Trophoblast cell (in vitro differentiated cells and primary cell): ENCODE results near the gene DLG1.

Source experiments
- DNase-seq, 2 donors: peaks; one replicate each; pipeline ENCODE4 v3.0.0-alpha.2; 2016
- H2AFZ ChIP-seq: 2 replicates; pipeline ENCODE4 v1.6.1; 2013; ENCODE audit warnings: low read length, moderate library complexity, mild to moderate bottlenecking; ENCODE audit not compliant: insufficient read depth, poor library complexity
- H2AK5ac ChIP-seq: 2 replicates; pipeline ENCODE4 v1.6.1; 2013; ENCODE audit warnings: mild to moderate bottlenecking, low read length
- H2BK120ac ChIP-seq: 2 replicates; pipeline ENCODE4 v1.6.1; 2013; ENCODE audit warnings: low read length, mild to moderate bottlenecking, moderate library complexity; ENCODE audit not compliant: insufficient read depth, poor library complexity
- H2BK12ac ChIP-seq: 2 replicates; pipeline ENCODE4 v1.6.1; 2013; ENCODE audit warnings: mild to moderate bottlenecking, low read length, moderate library complexity
- H2BK5ac ChIP-seq: 2 replicates; pipeline ENCODE4 v1.6.1; 2013; ENCODE audit warnings: low read length, low read depth, moderate library complexity, mild to moderate bottlenecking; ENCODE audit not compliant: poor library complexity
- H3K14ac ChIP-seq: 2 replicates; pipeline ENCODE4 v1.6.1; 2013; ENCODE audit warnings: mild to moderate bottlenecking, low read length
- H3K18ac ChIP-seq: 2 replicates; pipeline ENCODE4 v1.6.1; 2013; ENCODE audit warnings: mild to moderate bottlenecking, low read length
- H3K23ac ChIP-seq: 2 replicates; pipeline ENCODE4 v1.6.1; 2013; ENCODE audit warnings: low read length
- H3K27ac ChIP-seq: 2 replicates; pipeline ENCODE4 v1.5.1; 2013; ENCODE audit warnings: low read depth, mild to moderate bottlenecking, inconsistent platforms, low read length, moderate library complexity
- H3K27me3 ChIP-seq: 2 replicates; pipeline ENCODE4 v1.6.1; 2013; ENCODE audit warnings: inconsistent platforms, mild to moderate bottlenecking, low read length, moderate library complexity; ENCODE audit not compliant: insufficient read depth
- H3K36me3 ChIP-seq, 2 experiments: 1 replicate in 1 of 2; 2 replicates in 1 of 2; pipeline ENCODE4 v1.6.1; 2013; ENCODE audit warnings: low read length in 2 of 2, mild to moderate bottlenecking in 2 of 2, moderate library complexity in 1 of 2; ENCODE audit not compliant: insufficient read depth in 2 of 2, control insufficient read depth in 1 of 2
- H3K4ac ChIP-seq: 2 replicates; pipeline ENCODE4 v1.6.1; 2013; ENCODE audit warnings: low read depth, mild to moderate bottlenecking, low read length, moderate library complexity
- H3K4me1 ChIP-seq, 2 experiments: 1 replicate in 1 of 2; 2 replicates in 1 of 2; pipeline ENCODE4 v1.6.1; 2013; ENCODE audit warnings: low read length in 2 of 2, mild to moderate bottlenecking in 2 of 2, moderate library complexity in 1 of 2; ENCODE audit not compliant: insufficient read depth in 2 of 2, control insufficient read depth in 1 of 2
- H3K4me2 ChIP-seq: 2 replicates; pipeline ENCODE4 v1.6.1; 2013; ENCODE audit warnings: inconsistent platforms, mild to moderate bottlenecking, low read length, moderate library complexity
- H3K4me3 ChIP-seq: 2 replicates; pipeline ENCODE4 v1.5.1; 2013; ENCODE audit warnings: mild to moderate bottlenecking, low read depth, low read length, inconsistent platforms
- H3K79me1 ChIP-seq: one replicate; pipeline ENCODE4 v1.6.1; 2013; ENCODE audit warnings: low read length
- H3K79me2 ChIP-seq: 2 replicates; pipeline ENCODE4 v1.6.1; 2013; ENCODE audit warnings: low read length, mild to moderate bottlenecking; ENCODE audit not compliant: control insufficient read depth, insufficient read depth, poor library complexity
- H3K9ac ChIP-seq: 2 replicates; pipeline ENCODE4 v1.6.1; 2013; ENCODE audit warnings: mild to moderate bottlenecking, low read length
- H3K9me3 ChIP-seq: 2 replicates; pipeline ENCODE4 v1.6.1; 2013; ENCODE audit warnings: low read depth, mild to moderate bottlenecking, control low read depth, inconsistent platforms, low read length; ENCODE audit not compliant: insufficient read depth
- H4K12ac ChIP-seq: 2 replicates; pipeline ENCODE4 v1.6.1; 2013; ENCODE audit warnings: low read depth, mild to moderate bottlenecking, low read length, moderate library complexity
- H4K8ac ChIP-seq: 2 replicates; pipeline ENCODE4 v1.6.1; 2013; ENCODE audit warnings: low read depth, mild to moderate bottlenecking, low read length, moderate library complexity
- H4K91ac ChIP-seq: one replicate; pipeline ENCODE4 v1.6.1; 2013; ENCODE audit warnings: low read depth, mild to moderate bottlenecking, low read length, moderate library complexity
- WGBS: extraction: QIAGEN DNeasy Blood & Tissue Kit; methylation state at CpG from one replicate; pipeline ENCODE4 v1.1.7; 2013; ENCODE audit warnings: missing lambda C conversion rate; ENCODE audit not compliant: insufficient read length, insufficient coverage; ENCODE audit errors: extremely low coverage; 5-methylcytosine and 5-hydroxymethylcytosine counted together

DLG1 gene

GRCh38 chr3:197335428-197336132 lies 37.2 kb upstream of the DLG1 start:
- no peaks in the 10 kb centered on the region for H3K36me3 ChIP-seq
- no CpG with 5 or more reads among the region's 13 CpGs for WGBS
- no peak overlapping the region for H2BK120ac ChIP-seq
- H3K4ac ChIP-seq, result no peak overlapping the region
- peak overlapping the region; percentile 13 for H2AK5ac ChIP-seq
- no peak overlapping the region for H3K23ac ChIP-seq
- no peak overlapping the region for H4K91ac ChIP-seq
- no peak overlapping the region for H3K9ac ChIP-seq
- no peak overlapping the region for H2BK12ac ChIP-seq
- no peak overlapping the region for H3K14ac ChIP-seq
- no peak overlapping the region for H4K12ac ChIP-seq
- no peaks in the 10 kb centered on the region for H3K9me3 ChIP-seq
- no peak overlapping the region for H2AFZ ChIP-seq
- no peaks in the 10 kb centered on the region for H3K27me3 ChIP-seq
- H3K4me2 ChIP-seq, result no peak overlapping the region
- no peak overlapping the region for H3K27ac ChIP-seq
- no peak overlapping the region for H3K4me3 ChIP-seq
- H3K18ac ChIP-seq, result no peak overlapping the region
- no peak for DNase-seq
- peaks cover 0 to 3% of the 10 kb centered on the region in 2 experiments for H3K4me1 ChIP-seq
- H3K79me2 ChIP-seq, result no peaks in the 10 kb centered on the region
- no peak overlapping the region for H2BK5ac ChIP-seq
- H4K8ac ChIP-seq, result no peak overlapping the region
- H3K79me1 ChIP-seq, result no peaks in the 10 kb centered on the region

GRCh38 chr3:197333901-197334639 lies 35.7 kb upstream of the DLG1 start:
- no peak overlapping the region for H3K14ac ChIP-seq
- H4K91ac ChIP-seq, result no peak overlapping the region
- no peak overlapping the region for H2BK120ac ChIP-seq
- no CpG with 5 or more reads among the region's 11 CpGs for WGBS
- peak overlapping the region; percentile 8 for H3K4me2 ChIP-seq
- peak in 1 of 2 donors; percentile 17 for DNase-seq
- no peaks in the 10 kb centered on the region for H3K9me3 ChIP-seq
- no peak overlapping the region for H2BK5ac ChIP-seq
- H3K23ac ChIP-seq, result no peak overlapping the region
- no peaks in the 10 kb centered on the region for H3K36me3 ChIP-seq
- H3K18ac ChIP-seq, result no peak overlapping the region
- no peak overlapping the region for H2AK5ac ChIP-seq
- no peak overlapping the region for H4K12ac ChIP-seq
- H3K79me2 ChIP-seq, result no peaks in the 10 kb centered on the region
- H2BK12ac ChIP-seq, result peak overlapping the region; percentile 23
- H4K8ac ChIP-seq, result no peak overlapping the region
- H3K79me1 ChIP-seq, result no peaks in the 10 kb centered on the region
- H3K4me1 ChIP-seq, result no peaks in the 10 kb centered on the region
- no peak overlapping the region for H3K4me3 ChIP-seq
- H3K9ac ChIP-seq, result no peak overlapping the region
- H3K27ac ChIP-seq, result peak overlapping the region; percentile 5
- H2AFZ ChIP-seq, result no peak overlapping the region
- H3K27me3 ChIP-seq, result no peaks in the 10 kb centered on the region
- no peak overlapping the region for H3K4ac ChIP-seq

- Histone ChIP-seq H2AK5ac (no peak overlapping the region), H3K9me3 (no peaks in the 10 kb centered on the region), H4K12ac (no peak overlapping the region), H3K4me3 (no peak overlapping the region), H3K27me3 (no peaks in the 10 kb centered on the region), H3K4me2 (no peak overlapping the region), H3K9ac (no peak overlapping the region), H2AFZ (no peak overlapping the region), H3K14ac (no peak overlapping the region), H3K18ac (no peak overlapping the region), H3K4ac (no peak overlapping the region), H3K36me3 (no peaks in the 10 kb centered on the region), H3K27ac (no peak overlapping the region), H4K91ac (no peak overlapping the region), H2BK120ac (no peak overlapping the region), H2BK12ac (no peak overlapping the region), H4K8ac (no peak overlapping the region), H3K4me1 (no peaks in the 10 kb centered on the region), H3K79me1 (no peaks in the 10 kb centered on the region), H2BK5ac (no peak overlapping the region), H3K79me2 (no peaks in the 10 kb centered on the region), H3K23ac (no peak overlapping the region)
- DNase-seq, result no peak
- no CpG with 5 or more reads among the region's 3 CpGs for WGBS
Observed at GRCh38 chr3:197331131-197331530, 32.7 kb upstream of the DLG1 start.

GRCh38 chr3:197329382-197329781 lies 31.0 kb upstream of the DLG1 start:
- H4K91ac ChIP-seq, result no peak overlapping the region
- no peak overlapping the region for H3K18ac ChIP-seq
- H2BK5ac ChIP-seq, result no peak overlapping the region
- no peaks in the 10 kb centered on the region for H3K79me1 ChIP-seq
- no peaks in the 10 kb centered on the region for H3K27me3 ChIP-seq
- no peaks in the 10 kb centered on the region for H3K79me2 ChIP-seq
- no peak overlapping the region for H3K4me3 ChIP-seq
- H3K23ac ChIP-seq, result no peak overlapping the region
- H4K12ac ChIP-seq, result no peak overlapping the region
- H2BK12ac ChIP-seq, result no peak overlapping the region
- H3K9ac ChIP-seq, result no peak overlapping the region
- H3K4ac ChIP-seq, result no peak overlapping the region
- H3K14ac ChIP-seq, result no peak overlapping the region
- WGBS, result no CpG with 5 or more reads among the region's 3 CpGs
- no peak overlapping the region for H2BK120ac ChIP-seq
- no peaks in the 10 kb centered on the region for H3K36me3 ChIP-seq
- H3K4me2 ChIP-seq, result no peak overlapping the region
- H2AFZ ChIP-seq, result no peak overlapping the region
- no peak overlapping the region for H3K27ac ChIP-seq
- H2AK5ac ChIP-seq, result no peak overlapping the region
- no peak for DNase-seq
- no peaks in the 10 kb centered on the region for H3K4me1 ChIP-seq
- no peak overlapping the region for H4K8ac ChIP-seq
- H3K9me3 ChIP-seq, result no peaks in the 10 kb centered on the region
